Measurements from ENCODE around the gene PHC2. TPM values are rescaled to one million over a fixed set of nuclear protein-coding genes. Genes with fewer than 3 reads are reported as not detected.

The PHC2 gene
- total RNA-seq, 4 donors from 2014 or later = 70.2 to 114 (median 77.2) TPM

- H3K4me3 ChIP-seq (ENCODE audit: low read depth, poor library complexity, severe bottlenecking) = no peak overlapping the region
- intact Hi-C loops (cut with DNase I; ENCODE audit: low total_unique reads) = loop anchor here (5.0 kb wide), 3 partner anchors 68 to 268 kb away; no protein-coding TSS in a partner anchor
- 71 to 73% methylated on average over 9 of the region's 9 CpGs for WGBS, 2 donors
- no peak for DNase-seq (ENCODE audit: low spot score in 2 of 2)
- TF ChIP-seq CTCF (IDR thresholded peaks at IDR 0.05) (no peak), POLR2A (IDR thresholded peaks at IDR 0.05) (no peak)
Observed at GRCh38 chr1:33365560-33365997, 65.3 kb downstream of the PHC2 start.

- WGBS, 2 donors = 30 to 38% methylated on average over 2 of the region's 2 CpGs
- TF ChIP-seq CTCF (IDR thresholded peaks at IDR 0.05) = no peak
- intact Hi-C loops (cut with DNase I; ENCODE audit: low total_unique reads) = no loop called here
- H3K4me3 ChIP-seq (ENCODE audit: low read depth, poor library complexity, severe bottlenecking) = no peak overlapping the region
- no peak for DNase-seq (ENCODE audit: low spot score in 2 of 2)
Observed at GRCh38 chr1:33364565-33364918, 66.4 kb downstream of the PHC2 start.

- 76 to 79% methylated on average over 5 of the region's 5 CpGs for WGBS, 2 donors
- TF ChIP-seq POLR2A (IDR thresholded peaks at IDR 0.05) (no peak), CTCF (IDR thresholded peaks at IDR 0.05) (no peak)
- DNase-seq (ENCODE audit: low spot score in 2 of 2) = no peak
- H3K4me3 ChIP-seq (ENCODE audit: low read depth, poor library complexity, severe bottlenecking) = no peak overlapping the region
- intact Hi-C loops (cut with DNase I; ENCODE audit: low total_unique reads) = no loop called here
Observed at GRCh38 chr1:33363470-33363861, 67.4 kb downstream of the PHC2 start.

GRCh38 chr1:33363021-33363420 lies 67.9 kb downstream of the PHC2 start:
- intact Hi-C loops (cut with DNase I; ENCODE audit: low total_unique reads) = no loop called here
- WGBS, 2 donors = 73 to 81% methylated on average over 5 of the region's 5 CpGs
- TF ChIP-seq POLR2A (IDR thresholded peaks at IDR 0.05) (no peak), CTCF (IDR thresholded peaks at IDR 0.05) (no peak)
- no peak overlapping the region for H3K4me3 ChIP-seq (ENCODE audit: low read depth, poor library complexity, severe bottlenecking)
- no peak for DNase-seq (ENCODE audit: low spot score in 2 of 2)

GRCh38 chr1:33361532-33362235 lies 69.2 kb downstream of the PHC2 start:
- H3K4me3 ChIP-seq (ENCODE audit: low read depth, poor library complexity, severe bottlenecking) = no peak overlapping the region
- TF ChIP-seq CTCF (IDR thresholded peaks at IDR 0.05) (no peak), POLR2A (IDR thresholded peaks at IDR 0.05) (no peak)
- DNase-seq (ENCODE audit: low spot score in 2 of 2) = no peak
- intact Hi-C loops (cut with DNase I; ENCODE audit: low total_unique reads) = no loop called here
- WGBS, 2 donors = 76 to 78% methylated on average over 11 of the region's 11 CpGs

- WGBS, 2 donors = 43 to 59% methylated on average over 1 of the region's 1 CpG
- intact Hi-C loops (cut with DNase I; ENCODE audit: low total_unique reads) = no loop called here
- DNase-seq (ENCODE audit: low spot score in 2 of 2) = no peak
- TF ChIP-seq POLR2A (IDR thresholded peaks at IDR 0.05) (no peak), CTCF (IDR thresholded peaks at IDR 0.05) (no peak)
- no peak overlapping the region for H3K4me3 ChIP-seq (ENCODE audit: low read depth, poor library complexity, severe bottlenecking)
Observed at GRCh38 chr1:33360367-33360766, 70.5 kb downstream of the PHC2 start.

Measured in lower leg skin (tissue), 4 donors.